Neural progenitor cell (in vitro differentiated cells): Measurements from ENCODE around the gene CARNS1.

Source experiments
- EZH2 ChIP-seq: fragments of 200-600 bp; sonication (generic); IDR thresholded peaks from 2 replicates; pipeline ENCODE4 v1.6.1; 2017; ENCODE audit warnings: antibody characterized with exemption, mild to moderate bottlenecking, moderate library complexity
- EZH2phosphoT487 ChIP-seq: fragments of 200-600 bp; sonication (generic); IDR thresholded peaks from 2 replicates; pipeline ENCODE4 v1.6.1; 2017; ENCODE audit warnings: antibody characterized with exemption
- TF ChIP-seq, protein P1 (sequence below): fragments of 200-600 bp; sonication (generic); IDR thresholded peaks from 2 replicates; pipeline ENCODE4 v1.5.1; 2017; ENCODE audit warnings: antibody characterized with exemption, mild to moderate bottlenecking

- TF ChIP-seq EZH2phosphoT487 (no peak), EZH2 (no peak)
- TF ChIP-seq, protein P1, sequence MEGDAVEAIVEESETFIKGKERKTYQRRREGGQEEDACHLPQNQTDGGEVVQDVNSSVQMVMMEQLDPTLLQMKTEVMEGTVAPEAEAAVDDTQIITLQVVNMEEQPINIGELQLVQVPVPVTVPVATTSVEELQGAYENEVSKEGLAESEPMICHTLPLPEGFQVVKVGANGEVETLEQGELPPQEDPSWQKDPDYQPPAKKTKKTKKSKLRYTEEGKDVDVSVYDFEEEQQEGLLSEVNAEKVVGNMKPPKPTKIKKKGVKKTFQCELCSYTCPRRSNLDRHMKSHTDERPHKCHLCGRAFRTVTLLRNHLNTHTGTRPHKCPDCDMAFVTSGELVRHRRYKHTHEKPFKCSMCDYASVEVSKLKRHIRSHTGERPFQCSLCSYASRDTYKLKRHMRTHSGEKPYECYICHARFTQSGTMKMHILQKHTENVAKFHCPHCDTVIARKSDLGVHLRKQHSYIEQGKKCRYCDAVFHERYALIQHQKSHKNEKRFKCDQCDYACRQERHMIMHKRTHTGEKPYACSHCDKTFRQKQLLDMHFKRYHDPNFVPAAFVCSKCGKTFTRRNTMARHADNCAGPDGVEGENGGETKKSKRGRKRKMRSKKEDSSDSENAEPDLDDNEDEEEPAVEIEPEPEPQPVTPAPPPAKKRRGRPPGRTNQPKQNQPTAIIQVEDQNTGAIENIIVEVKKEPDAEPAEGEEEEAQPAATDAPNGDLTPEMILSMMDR: no peak
These were observed 47.7 kb downstream of the CARNS1 start for GRCh38 chr11:67463186-67463585.
